NCI-H2081 (cell line): Measurements from ENCODE around the gene SYNE1.

Experiments
- DNase-seq, 2 experiments: peaks; one replicate each; lab custom pipeline; 2025; lab: John Stamatoyannopoulos, UW

SYNE1 gene

GRCh38 chr6:152232501-152233151 lies 404.5 kb downstream of the SYNE1 start:
- no peak for DNase-seq

- DNase-seq = no peak
Observed at GRCh38 chr6:152229330-152229729, 407.8 kb downstream of the SYNE1 start.

- no peak for DNase-seq
Observed at GRCh38 chr6:152226119-152226518, 411.0 kb downstream of the SYNE1 start.

- DNase-seq = no peak
Observed at GRCh38 chr6:152225241-152225934, 411.8 kb downstream of the SYNE1 start.

- no peak for DNase-seq
Observed at GRCh38 chr6:152223636-152224035, 413.5 kb downstream of the SYNE1 start.

GRCh38 chr6:152221806-152222628 lies 415.1 kb downstream of the SYNE1 start:
- no peak for DNase-seq

GRCh38 chr6:152220786-152221185 lies 416.4 kb downstream of the SYNE1 start:
- no peak for DNase-seq

- no peak for DNase-seq
Observed at GRCh38 chr6:152218887-152219286, 418.3 kb downstream of the SYNE1 start.

- no peak for DNase-seq
Observed at GRCh38 chr6:152212437-152212836, 424.7 kb downstream of the SYNE1 start.

- DNase-seq = no peak
Observed at GRCh38 chr6:152209211-152209610, 428.0 kb downstream of the SYNE1 start.

- DNase-seq = peak in 1 of 2 experiments; percentile 27
Observed at GRCh38 chr6:152207915-152208714, 429.0 kb downstream of the SYNE1 start.

GRCh38 chr6:152206072-152206818 lies 430.9 kb downstream of the SYNE1 start:
- DNase-seq = no peak

GRCh38 chr6:152204591-152204990 lies 432.6 kb downstream of the SYNE1 start:
- no peak for DNase-seq

- DNase-seq = no peak
Observed at GRCh38 chr6:152201120-152201519, 436.0 kb downstream of the SYNE1 start.

- DNase-seq = no peak
Observed at GRCh38 chr6:152195896-152196295, 441.3 kb downstream of the SYNE1 start.

- no peak for DNase-seq
Observed at GRCh38 chr6:152189736-152190135, 447.4 kb downstream of the SYNE1 start.

GRCh38 chr6:152188011-152188410 lies 449.2 kb downstream of the SYNE1 start:
- no peak for DNase-seq

GRCh38 chr6:152186840-152187239 lies 450.3 kb downstream of the SYNE1 start:
- DNase-seq = no peak

- DNase-seq = no peak
Observed at GRCh38 chr6:152184917-152185574, 452.1 kb downstream of the SYNE1 start.

GRCh38 chr6:152184573-152184916 lies 452.6 kb downstream of the SYNE1 start:
- no peak for DNase-seq

- DNase-seq = no peak
Observed at GRCh38 chr6:152180601-152181000, 456.6 kb downstream of the SYNE1 start.
